Measurements from ENCODE around the gene SCAMP4.

The SCAMP4 gene

DNA sequence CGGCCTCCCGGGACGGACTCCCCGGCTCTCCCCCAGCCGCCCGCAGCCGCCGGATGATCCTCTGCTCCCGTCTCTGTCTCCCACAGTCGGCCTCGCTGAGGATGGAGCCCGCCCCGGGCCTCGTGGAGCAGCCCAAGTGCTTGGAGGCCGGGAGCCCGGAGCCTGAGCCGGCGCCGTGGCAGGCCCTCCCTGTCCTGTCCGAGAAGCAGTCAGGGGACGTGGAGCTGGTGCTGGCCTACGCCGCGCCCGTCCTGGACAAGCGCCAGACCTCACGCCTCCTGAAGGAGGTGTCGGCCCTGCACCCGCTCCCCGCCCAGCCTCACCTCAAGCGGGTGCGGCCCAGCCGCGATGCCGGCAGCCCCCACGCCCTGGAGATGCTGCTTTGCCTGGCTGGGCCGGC is 6.8 kb downstream of the SCAMP4 start:
- Mint-ChIP-seq H3K9me3 (no peaks in the 10 kb centered on the region), H3K36me3 (peaks cover 14% of the 10 kb centered on the region), H3K4me1 (peaks cover 36% of the 10 kb centered on the region), H3K27ac (no peak overlapping the region), H3K27me3 (no peaks in the 10 kb centered on the region), H3K4me3 (no peak overlapping the region)
- ATAC-seq = no peak

DNA sequence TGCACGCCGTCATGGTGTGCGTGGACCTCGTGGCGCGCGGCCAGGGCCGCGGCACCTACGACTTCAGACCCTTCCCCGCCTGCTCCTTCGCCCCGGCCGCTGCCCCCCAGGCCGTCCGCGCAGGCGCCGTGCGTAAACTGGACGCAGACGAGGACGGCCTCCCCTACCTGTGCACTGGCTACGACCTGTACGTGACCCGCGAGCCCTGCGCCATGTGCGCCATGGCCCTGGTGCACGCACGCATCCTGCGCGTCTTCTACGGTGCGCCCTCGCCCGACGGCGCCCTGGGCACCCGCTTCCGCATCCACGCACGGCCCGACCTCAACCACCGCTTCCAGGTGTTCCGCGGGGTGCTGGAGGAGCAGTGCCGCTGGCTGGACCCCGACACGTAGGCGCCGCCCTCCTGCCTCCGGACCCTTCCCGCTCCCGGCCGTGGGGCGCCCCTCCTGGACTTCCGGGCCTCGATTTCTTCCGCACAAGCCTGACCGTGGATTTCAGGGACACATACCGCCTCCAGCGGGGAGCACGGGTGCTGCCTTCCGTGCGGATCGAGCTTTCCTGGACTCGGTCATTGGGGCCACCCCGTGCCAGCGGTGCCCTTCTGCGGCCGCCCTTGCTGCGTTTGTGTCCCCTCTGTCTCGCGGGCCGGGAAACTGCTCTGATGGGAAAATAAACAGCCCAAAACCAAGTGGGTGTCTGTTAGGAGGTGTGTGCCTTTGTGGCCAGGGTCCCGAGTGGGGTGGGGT is 7.7 kb downstream of the SCAMP4 start:
- no peak for ATAC-seq
- Mint-ChIP-seq H3K27ac (no peak overlapping the region), H3K4me1 (peaks cover 26% of the 10 kb centered on the region), H3K4me3 (no peak overlapping the region), H3K9me3 (no peaks in the 10 kb centered on the region), H3K27me3 (no peaks in the 10 kb centered on the region), H3K36me3 (peaks cover 21% of the 10 kb centered on the region)

GRCh38 chr19:1913781-1914577 is 8.8 kb downstream of the SCAMP4 start:
- no peak overlapping the region for H3K27ac Mint-ChIP-seq
- no peak overlapping the region for H3K4me3 Mint-ChIP-seq

GRCh38 chr19:1914826-1915341 is 9.7 kb downstream of the SCAMP4 start:
- no peaks in the 10 kb centered on the region for H3K9me3 Mint-ChIP-seq

More at GRCh38 chr19:1913781-1914577, 8.8 kb downstream of the SCAMP4 start:
- no peak for ATAC-seq
- peaks cover 16% of the 10 kb centered on the region for H3K4me1 Mint-ChIP-seq
- no peaks in the 10 kb centered on the region for H3K9me3 Mint-ChIP-seq
- no peaks in the 10 kb centered on the region for H3K27me3 Mint-ChIP-seq
- peaks cover 31% of the 10 kb centered on the region for H3K36me3 Mint-ChIP-seq

GRCh38 chr19:1917146-1917545 is 11.9 kb downstream of the SCAMP4 start:
- Mint-ChIP-seq H3K36me3 (peaks cover 43% of the 10 kb centered on the region), H3K4me3 (no peak overlapping the region), H3K4me1 (peaks cover 12% of the 10 kb centered on the region), H3K27me3 (no peaks in the 10 kb centered on the region), H3K9me3 (no peaks in the 10 kb centered on the region), H3K27ac (no peak overlapping the region)
- no peak for ATAC-seq

More at GRCh38 chr19:1914826-1915341, 9.7 kb downstream of the SCAMP4 start:
- Mint-ChIP-seq H3K4me1 (peaks cover 7% of the 10 kb centered on the region), H3K4me3 (no peak overlapping the region), H3K27ac (no peak overlapping the region), H3K27me3 (no peaks in the 10 kb centered on the region), H3K36me3 (peaks cover 32% of the 10 kb centered on the region)
- no peak for ATAC-seq

DNA sequence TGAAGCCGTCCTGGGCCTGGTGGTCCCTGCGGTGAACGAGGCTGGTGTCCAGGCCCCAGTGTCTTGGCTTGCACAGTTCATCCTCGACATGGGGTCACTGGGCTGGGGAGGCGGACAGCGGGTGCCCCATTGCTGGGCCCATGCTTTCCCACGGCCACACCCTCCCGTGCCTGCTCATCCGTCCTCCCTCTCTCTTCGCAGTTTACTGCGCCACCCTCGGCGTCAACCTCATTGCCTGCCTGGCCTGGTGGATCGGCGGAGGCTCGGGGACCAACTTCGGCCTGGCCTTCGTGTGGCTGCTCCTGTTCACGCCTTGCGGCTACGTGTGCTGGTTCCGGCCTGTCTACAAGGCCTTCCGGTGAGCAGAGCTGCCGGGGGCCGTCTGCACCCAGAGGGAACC is 12.7 kb downstream of the SCAMP4 start:
- Mint-ChIP-seq H3K27ac (no peak overlapping the region), H3K4me3 (no peak overlapping the region), H3K27me3 (no peaks in the 10 kb centered on the region), H3K9me3 (no peaks in the 10 kb centered on the region), H3K4me1 (peaks cover 20% of the 10 kb centered on the region), H3K36me3 (peaks cover 42% of the 10 kb centered on the region)
- no peak for ATAC-seq

GRCh38 chr19:1918975-1919374 is 13.8 kb downstream of the SCAMP4 start:
- Mint-ChIP-seq H3K27me3 (no peaks in the 10 kb centered on the region), H3K36me3 (peaks cover 41% of the 10 kb centered on the region), H3K27ac (no peak overlapping the region), H3K4me3 (no peak overlapping the region), H3K4me1 (peaks cover 30% of the 10 kb centered on the region), H3K9me3 (no peaks in the 10 kb centered on the region)
- no peak for ATAC-seq

GRCh38 chr19:1920644-1921043 is 15.4 kb downstream of the SCAMP4 start:
- H3K4me3 Mint-ChIP-seq = no peak overlapping the region
- peaks cover 36% of the 10 kb centered on the region for H3K4me1 Mint-ChIP-seq
- ATAC-seq = no peak
- H3K36me3 Mint-ChIP-seq = peaks cover 49% of the 10 kb centered on the region
- H3K9me3 Mint-ChIP-seq = no peaks in the 10 kb centered on the region
- peak overlapping the region; percentile 91 for H3K27ac Mint-ChIP-seq
- H3K27me3 Mint-ChIP-seq = no peaks in the 10 kb centered on the region

GRCh38 chr19:1921326-1921725 is 16.1 kb downstream of the SCAMP4 start:
- Mint-ChIP-seq H3K27me3 (no peaks in the 10 kb centered on the region), H3K36me3 (peaks cover 49% of the 10 kb centered on the region), H3K4me1 (peaks cover 36% of the 10 kb centered on the region), H3K27ac (peak overlapping the region; percentile 91), H3K9me3 (no peaks in the 10 kb centered on the region), H3K4me3 (no peak overlapping the region)
- ATAC-seq = no peak

DNA sequence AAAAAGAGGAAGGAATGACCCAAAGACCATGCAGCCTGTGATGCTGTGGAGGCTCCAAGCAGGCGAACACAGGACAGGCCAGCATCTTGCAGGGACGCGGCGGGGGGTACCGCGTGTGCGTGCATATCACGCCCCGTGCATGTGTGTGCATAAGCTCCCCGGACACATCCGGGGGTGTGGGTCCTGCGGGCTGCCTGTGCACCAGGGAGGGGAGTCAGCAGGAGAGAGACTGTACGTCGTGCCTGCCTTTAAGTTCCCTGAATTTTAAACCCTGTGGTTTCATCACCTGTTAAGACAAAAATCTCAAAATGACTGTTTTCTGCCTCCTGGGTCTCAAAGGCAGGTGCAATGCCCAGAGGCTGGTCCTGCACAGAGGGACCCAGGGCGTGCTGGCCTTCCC is 16.6 kb downstream of the SCAMP4 start:
- no peaks in the 10 kb centered on the region for H3K9me3 Mint-ChIP-seq
- H3K36me3 Mint-ChIP-seq = peaks cover 49% of the 10 kb centered on the region
- no peaks in the 10 kb centered on the region for H3K27me3 Mint-ChIP-seq
- peaks cover 36% of the 10 kb centered on the region for H3K4me1 Mint-ChIP-seq
- H3K4me3 Mint-ChIP-seq = no peak overlapping the region
- H3K27ac Mint-ChIP-seq = peak overlapping the region; percentile 91
- ATAC-seq = no peak

DNA sequence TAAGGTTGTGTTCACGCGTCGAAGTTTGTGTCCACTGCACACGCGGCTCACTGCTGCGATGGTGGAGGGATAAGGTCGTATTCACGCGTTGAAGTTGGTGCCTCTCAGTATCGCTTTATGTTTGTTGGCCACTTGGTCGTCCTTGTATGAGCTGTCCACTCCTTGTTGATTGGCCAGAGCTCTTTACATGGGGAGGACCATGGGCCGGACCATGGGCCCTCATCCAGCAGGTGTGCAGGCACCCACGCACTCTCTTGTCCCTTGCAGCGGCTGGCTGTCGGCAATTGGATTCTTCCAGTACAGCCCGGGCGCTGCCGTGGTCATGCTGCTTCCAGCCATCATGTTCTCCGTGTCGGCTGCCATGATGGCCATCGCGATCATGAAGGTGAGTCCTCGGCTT is 17.6 kb downstream of the SCAMP4 start:
- Mint-ChIP-seq H3K27ac (peak overlapping the region; percentile 91), H3K9me3 (no peaks in the 10 kb centered on the region), H3K4me3 (no peak overlapping the region), H3K4me1 (peaks cover 36% of the 10 kb centered on the region), H3K27me3 (no peaks in the 10 kb centered on the region), H3K36me3 (peaks cover 43% of the 10 kb centered on the region)
- ATAC-seq = no peak

DNA sequence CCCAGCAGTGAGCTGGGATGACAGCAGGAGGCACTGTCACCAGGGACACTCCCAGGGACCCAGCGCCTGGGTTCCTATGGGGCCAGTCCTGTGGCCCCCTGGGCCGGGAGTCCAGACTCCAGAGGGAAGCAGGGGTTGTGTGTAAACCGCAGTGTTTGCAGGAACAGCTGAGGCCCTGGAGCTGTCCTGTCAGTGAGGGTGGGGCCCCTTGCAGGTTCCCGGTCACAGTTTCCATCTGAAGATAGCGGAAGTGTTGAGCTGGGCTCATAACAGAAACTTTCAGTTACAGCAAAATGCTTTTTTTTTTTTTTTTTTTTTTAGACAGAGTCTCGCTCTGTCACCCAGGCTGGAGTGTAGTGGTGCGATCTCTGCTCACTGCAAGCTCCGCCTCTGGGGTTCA is 18.1 kb downstream of the SCAMP4 start:
- H3K27me3 Mint-ChIP-seq = no peaks in the 10 kb centered on the region
- H3K27ac Mint-ChIP-seq = peak overlapping the region; percentile 91
- H3K9me3 Mint-ChIP-seq = no peaks in the 10 kb centered on the region
- H3K36me3 Mint-ChIP-seq = peaks cover 38% of the 10 kb centered on the region
- H3K4me3 Mint-ChIP-seq = no peak overlapping the region
- peak; percentile 89 for ATAC-seq
- H3K4me1 Mint-ChIP-seq = peaks cover 36% of the 10 kb centered on the region

- peaks cover 42% of the 10 kb centered on the region for H3K4me1 Mint-ChIP-seq
- H3K27me3 Mint-ChIP-seq = no peaks in the 10 kb centered on the region
- peaks cover 31% of the 10 kb centered on the region for H3K36me3 Mint-ChIP-seq
- H3K9me3 Mint-ChIP-seq = no peaks in the 10 kb centered on the region
- ATAC-seq = no peak
- no peak overlapping the region for H3K4me3 Mint-ChIP-seq
- no peak overlapping the region for H3K27ac Mint-ChIP-seq
Measured at GRCh38 chr19:1924320-1924961, 19.2 kb downstream of the SCAMP4 start.

- no peak overlapping the region for H3K27ac Mint-ChIP-seq
- no peak overlapping the region for H3K4me3 Mint-ChIP-seq
- H3K36me3 Mint-ChIP-seq = peaks cover 25% of the 10 kb centered on the region
- ATAC-seq = no peak
- no peaks in the 10 kb centered on the region for H3K27me3 Mint-ChIP-seq
- no peaks in the 10 kb centered on the region for H3K9me3 Mint-ChIP-seq
- H3K4me1 Mint-ChIP-seq = peaks cover 49% of the 10 kb centered on the region
Measured at GRCh38 chr19:1925544-1925943, 20.3 kb downstream of the SCAMP4 start.

DNA sequence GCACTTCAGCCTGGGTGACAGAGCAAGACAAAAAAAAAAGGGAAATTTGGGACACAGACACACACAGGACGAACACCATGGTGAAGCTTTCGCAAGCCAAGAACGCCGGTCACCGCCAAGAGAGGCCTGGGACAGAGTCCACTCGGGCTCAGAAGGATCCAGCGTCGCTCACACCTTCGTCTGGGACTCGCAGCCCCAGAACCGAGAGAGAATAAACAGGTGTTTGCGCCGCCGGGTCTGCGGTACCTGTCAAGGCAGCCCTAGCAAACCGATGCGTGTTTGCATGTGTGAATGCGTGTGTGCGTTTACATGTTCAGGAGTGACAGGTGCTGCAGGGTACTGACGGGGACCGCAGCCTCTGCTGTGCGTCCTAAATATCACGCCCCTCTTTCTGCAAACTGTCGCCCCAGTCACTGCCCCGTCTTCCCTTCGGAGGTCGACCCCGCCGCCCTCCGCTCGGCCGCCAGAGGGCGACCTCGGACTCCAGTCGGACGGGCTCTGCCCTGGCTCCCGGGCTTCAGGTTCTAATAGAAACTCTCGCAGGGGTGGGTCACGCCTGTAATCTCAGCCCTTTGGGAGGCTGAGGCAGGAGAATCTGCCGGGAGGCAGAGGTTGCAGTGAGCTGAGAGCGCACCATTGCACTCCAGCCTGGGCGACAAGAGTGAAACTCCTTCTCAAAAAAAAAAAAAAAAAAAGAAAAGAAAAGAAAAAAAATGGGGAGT is 24.0 kb downstream of the SCAMP4 start:
- no peaks in the 10 kb centered on the region for H3K27me3 Mint-ChIP-seq
- ATAC-seq = peak; percentile 93
- H3K9me3 Mint-ChIP-seq = no peaks in the 10 kb centered on the region
- H3K4me1 Mint-ChIP-seq = peaks cover 38% of the 10 kb centered on the region
- H3K36me3 Mint-ChIP-seq = peaks cover 6% of the 10 kb centered on the region
- H3K27ac Mint-ChIP-seq = peak overlapping the region; percentile 76
- H3K4me3 Mint-ChIP-seq = peak overlapping the region; percentile 78

All from stimulated activated memory B cell treated with anti-CD40 and anti-IgM and Interleukin-4, amounts not matched to agents 10 μg/mL and 1 μg/mL and 100 μg/mL, for 72 hours (primary cell).